Colonic mucosa (tissue), 4 donors: ENCODE results near the gene ACSF2. TPM values are rescaled to one million over a fixed set of nuclear protein-coding genes. Genes with fewer than 3 reads are reported as not detected.
"Not testable (repeated sequence)": the region's sequence is repeated elsewhere in the genome, so short reads cannot be mapped to it uniquely, and the experiment has no call there.

Experiments used
- DNase-seq: peaks from one replicate; pipeline ENCODE4 v3.0.0-alpha.2; 2020
- H3K27ac ChIP-seq: fragments of 200-600 bp; one replicate; pipeline ENCODE4 v1.8.0; 2021
- H3K27me3 ChIP-seq: fragments of 200-600 bp; one replicate; pipeline ENCODE4 v1.8.0; 2021
- H3K36me3 ChIP-seq: fragments of 200-600 bp; one replicate; pipeline ENCODE4 v1.8.0; 2021
- H3K4me1 ChIP-seq: fragments of 200-600 bp; one replicate; pipeline ENCODE4 v1.8.0; 2021; ENCODE audit warnings: mild to moderate bottlenecking
- H3K4me3 ChIP-seq: fragments of 200-600 bp; one replicate; pipeline ENCODE4 v1.8.0; 2021
- H3K9ac ChIP-seq, 2 donors: one replicate each; pipeline ENCODE4 v1.7.0; 2013; ENCODE audit warnings: control low read depth in 2 of 2, low read depth in 2 of 2, low read length in 2 of 2
- H3K9me3 ChIP-seq: fragments of 200-600 bp; one replicate; pipeline ENCODE4 v1.8.0; 2021
- CTCF ChIP-seq: fragments of 200-600 bp; IDR thresholded peaks from one replicate; pipeline ENCODE4 v1.8.0; 2022; ENCODE audit warnings: antibody characterized with exemption, mild to moderate bottlenecking
- intact Hi-C: fragments of 100-400 bp; cut with DNase I; formaldehyde crosslinking; loops from one replicate; pipeline ENCODE4 v1.14.1; 2022
- total RNA-seq, 2 donors: library from RNA; stranded (reverse); fragmentation: NEBNext Ultra II Directional in 1 of 2; extraction: Animal tissue kit (Norgen Biotek cat#: 25700) in 1 of 2; gene quantifications; one replicate each; pipeline ENCODE4 v1.2.1, GENCODE V29; 2021
- donor health status: healthy.
- donor health status: DM: no; HTN: no; CAD: no.
- donor health status: DM: no; HTN: no; CAD: no.

ACSF2 gene
- total RNA-seq, 2 donors from 2014 or later = 50.8 to 119 TPM

GRCh38 chr17:50473901-50474300 is 47.9 kb downstream of the ACSF2 start:
- intact Hi-C loops = no loop called here
- Histone ChIP-seq H3K27me3 (no peaks in the 10 kb centered on the region), H3K36me3 (no peaks in the 10 kb centered on the region), H3K9ac (no peak overlapping the region), H3K4me1 (peaks cover 3% of the 10 kb centered on the region), H3K9me3 (no peaks in the 10 kb centered on the region), H3K4me3 (no peak overlapping the region), H3K27ac (no peak overlapping the region)
- DNase-seq = no peak
- no peak for TF ChIP-seq CTCF

GRCh38 chr17:50474523-50474922 is 48.5 kb downstream of the ACSF2 start:
- no peak overlapping the region for H3K4me3 ChIP-seq
- DNase-seq = peak; percentile 18
- no peak for TF ChIP-seq CTCF
- H3K27ac ChIP-seq = no peak overlapping the region
- no peaks in the 10 kb centered on the region for H3K36me3 ChIP-seq
- H3K4me1 ChIP-seq = peaks cover under 1% of the 10 kb centered on the region
- peak overlapping the region in 1 of 2 donors; percentile 46 for H3K9ac ChIP-seq
- intact Hi-C loops = no loop called here
- H3K27me3 ChIP-seq = no peaks in the 10 kb centered on the region
- no peaks in the 10 kb centered on the region for H3K9me3 ChIP-seq

- no peak overlapping the region for H3K9ac ChIP-seq
- no peak overlapping the region for H3K27ac ChIP-seq
- H3K27me3 ChIP-seq = no peaks in the 10 kb centered on the region
- H3K4me3 ChIP-seq = no peak overlapping the region
- no peak for TF ChIP-seq CTCF
- intact Hi-C loops = no loop called here
- no peaks in the 10 kb centered on the region for H3K9me3 ChIP-seq
- H3K36me3 ChIP-seq = no peaks in the 10 kb centered on the region
- H3K4me1 ChIP-seq = peaks cover 7% of the 10 kb centered on the region
- no peak for DNase-seq
These were observed 49.3 kb downstream of the ACSF2 start for GRCh38 chr17:50475362-50475761.

GRCh38 chr17:50475775-50476544 is 49.9 kb downstream of the ACSF2 start:
- intact Hi-C loops, H3K36me3 ChIP-seq, H3K27ac ChIP-seq, H3K27me3 ChIP-seq, H3K9me3 ChIP-seq, H3K4me1 ChIP-seq: not testable (repeated sequence)
- peak; percentile 60 for DNase-seq
- H3K9ac ChIP-seq = peak overlapping the region in 1 of 2 donors; percentile 53
- peak overlapping the region; percentile 9 for H3K4me3 ChIP-seq

- Histone ChIP-seq H3K36me3 (no peaks in the 10 kb centered on the region), H3K9ac (peak overlapping the region in 1 of 2 donors; percentile 53), H3K4me3 (peak overlapping the region; percentile 9), H3K27me3 (no peaks in the 10 kb centered on the region), H3K9me3 (no peaks in the 10 kb centered on the region), H3K27ac (no peak overlapping the region), H3K4me1 (peaks cover 7% of the 10 kb centered on the region)
- no peak for TF ChIP-seq CTCF
- DNase-seq = peak; percentile 57
- intact Hi-C loops = no loop called here
These were observed 50.7 kb downstream of the ACSF2 start for GRCh38 chr17:50476545-50477315.
